ENCODE data around the gene ACD.

Gene ACD

GRCh38 chr16:67675999-67676398 lies 15.9 kb upstream of the ACD start:
- no peak for DNase-seq (ENCODE audit: low spot score)

- DNase-seq (ENCODE audit: low spot score): no peak
These were observed 15.5 kb upstream of the ACD start for GRCh38 chr16:67675579-67675935.

DNA sequence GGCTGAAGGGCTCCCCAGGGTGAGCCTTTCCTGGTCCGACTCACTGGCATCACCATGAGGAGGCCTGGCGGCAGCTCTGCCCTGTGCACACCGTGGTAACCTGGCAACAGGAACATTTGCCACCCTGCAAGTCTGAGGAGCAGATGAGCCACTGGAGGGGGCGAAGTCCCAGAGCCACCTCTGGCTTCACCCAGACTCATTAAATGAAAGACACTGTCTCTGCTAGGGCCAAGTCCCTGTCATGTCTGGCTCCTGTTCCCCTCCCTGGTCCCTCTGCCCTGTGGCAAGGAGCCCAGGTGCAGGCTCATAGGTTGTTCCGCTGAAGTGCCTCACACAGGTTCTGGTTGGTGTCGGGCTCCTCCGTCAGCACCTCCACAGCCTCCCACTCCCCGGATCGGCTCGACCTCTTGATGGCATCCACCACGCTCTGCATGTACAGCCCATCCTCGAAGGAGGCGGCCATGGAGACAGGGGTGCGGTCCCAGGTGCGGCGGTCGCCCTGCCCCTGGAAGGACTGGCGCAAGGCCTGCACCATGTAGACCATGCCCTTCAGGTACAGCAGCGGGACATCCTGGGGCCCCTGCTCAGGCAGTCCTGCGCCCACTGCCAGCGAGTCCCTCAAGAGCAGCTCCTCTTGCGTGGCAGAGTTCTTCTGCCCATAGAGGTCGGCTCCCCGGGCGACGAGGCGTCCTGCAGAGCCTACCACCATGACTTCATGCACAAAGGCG lies 15.0 kb upstream of the ACD start:
- no peak for DNase-seq (ENCODE audit: low spot score)

DNA sequence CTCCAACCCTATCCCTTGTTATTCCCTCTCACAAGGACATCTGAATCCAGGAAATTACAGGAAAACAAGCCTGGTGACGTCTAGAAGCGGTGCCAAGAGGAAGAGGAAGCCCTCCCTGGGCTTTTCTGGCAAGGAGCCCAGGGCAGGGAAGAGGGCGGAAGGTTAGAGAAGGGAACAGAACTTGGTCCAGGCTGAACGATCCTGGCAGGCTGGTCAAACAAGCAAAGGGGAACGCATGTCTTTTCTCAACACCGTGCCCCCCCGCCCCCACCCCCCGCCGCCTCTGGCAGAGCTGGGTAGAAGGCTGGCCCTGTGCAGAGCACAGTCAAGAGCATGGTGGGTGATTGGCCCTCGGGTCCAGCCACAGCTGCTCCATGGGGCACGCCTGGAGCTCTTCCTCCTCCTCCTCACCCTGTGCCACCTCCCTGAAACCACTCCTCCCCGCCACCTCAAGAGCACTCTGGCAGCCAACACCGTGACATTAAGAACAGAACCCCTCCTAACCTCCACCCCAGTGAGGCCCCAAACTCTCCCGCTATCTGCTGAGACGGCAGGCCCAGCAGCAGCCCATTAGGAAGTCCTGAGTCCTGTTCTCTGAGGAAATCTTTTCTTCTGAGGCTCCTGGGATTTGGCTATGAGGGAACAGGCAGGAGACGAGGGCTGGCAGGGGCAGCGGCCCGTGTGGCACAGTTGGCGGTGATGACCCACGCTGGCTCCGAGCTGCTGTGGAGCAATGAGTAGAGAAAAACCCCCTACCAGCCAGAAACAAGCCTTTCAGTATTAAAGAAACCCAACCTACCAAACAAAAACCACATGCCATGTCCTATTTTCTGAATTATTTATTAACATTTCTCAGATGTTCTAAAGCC lies 13.9 kb upstream of the ACD start:
- DNase-seq (ENCODE audit: low spot score): peak; percentile 8

DNA sequence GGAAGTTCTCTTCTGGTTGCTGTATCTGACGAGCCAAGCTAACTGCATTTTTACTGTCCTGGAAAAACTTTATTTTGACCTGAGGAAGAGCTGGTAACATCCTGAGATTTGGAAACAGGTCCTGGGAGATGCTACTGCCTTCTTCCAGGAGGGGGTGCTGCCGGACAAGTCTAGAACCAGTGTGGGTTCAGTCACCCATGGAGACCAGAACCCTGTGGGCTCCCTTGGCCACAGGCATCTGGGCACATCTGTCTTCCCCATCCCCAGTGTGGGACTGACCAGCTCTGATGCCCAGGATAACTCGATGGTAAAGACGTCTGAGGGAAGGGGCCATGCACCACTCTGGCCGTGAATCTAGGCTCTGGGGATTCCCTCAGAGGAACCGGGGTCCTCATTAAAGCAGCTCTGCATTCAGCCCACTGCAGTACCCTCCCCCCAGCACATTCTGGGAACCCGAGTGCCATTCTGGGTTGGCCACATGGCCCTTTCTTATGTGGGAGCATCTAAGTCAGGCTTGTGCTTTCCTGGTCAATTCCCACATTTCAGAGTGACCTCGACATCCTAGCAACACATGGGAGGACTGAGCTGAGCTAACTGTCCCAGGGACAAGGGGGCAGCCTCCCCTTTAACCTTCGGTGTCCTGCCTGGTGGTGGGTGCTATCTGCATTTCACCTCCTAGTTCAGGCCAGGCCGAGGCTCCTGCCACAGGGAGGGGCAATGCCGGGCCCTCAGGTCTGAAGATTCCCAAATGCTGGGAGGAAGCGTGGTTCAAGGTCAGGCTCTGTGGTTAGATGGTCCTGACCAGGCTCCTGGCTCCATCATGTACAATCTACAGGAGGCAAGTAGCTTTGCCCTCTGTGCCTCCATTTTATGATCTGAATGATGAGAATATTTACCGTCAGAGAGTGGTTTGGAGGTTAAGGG lies 12.9 kb upstream of the ACD start:
- peak; percentile 90 for DNase-seq (ENCODE audit: low spot score)

DNA sequence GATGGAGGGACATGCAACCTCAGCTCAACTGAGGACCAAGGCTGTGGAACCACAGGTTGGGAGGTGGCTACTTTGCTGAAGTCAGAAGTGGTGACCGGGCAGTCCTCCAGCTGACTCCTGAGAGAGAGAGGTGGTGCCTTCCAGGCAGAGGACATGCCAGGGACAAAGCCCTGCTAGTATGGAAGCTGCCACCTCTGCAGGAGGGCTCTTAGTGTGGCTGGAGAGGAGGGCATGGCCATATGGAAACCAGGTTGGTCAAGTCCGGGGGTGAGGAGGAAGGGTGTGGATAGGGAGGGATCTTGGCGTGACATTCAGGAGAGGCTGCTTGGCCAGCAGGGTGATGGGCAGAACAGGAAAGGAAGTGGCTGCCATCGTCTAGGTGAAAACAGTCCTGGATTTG lies 12.2 kb upstream of the ACD start:
- no peak for DNase-seq (ENCODE audit: low spot score)

DNA sequence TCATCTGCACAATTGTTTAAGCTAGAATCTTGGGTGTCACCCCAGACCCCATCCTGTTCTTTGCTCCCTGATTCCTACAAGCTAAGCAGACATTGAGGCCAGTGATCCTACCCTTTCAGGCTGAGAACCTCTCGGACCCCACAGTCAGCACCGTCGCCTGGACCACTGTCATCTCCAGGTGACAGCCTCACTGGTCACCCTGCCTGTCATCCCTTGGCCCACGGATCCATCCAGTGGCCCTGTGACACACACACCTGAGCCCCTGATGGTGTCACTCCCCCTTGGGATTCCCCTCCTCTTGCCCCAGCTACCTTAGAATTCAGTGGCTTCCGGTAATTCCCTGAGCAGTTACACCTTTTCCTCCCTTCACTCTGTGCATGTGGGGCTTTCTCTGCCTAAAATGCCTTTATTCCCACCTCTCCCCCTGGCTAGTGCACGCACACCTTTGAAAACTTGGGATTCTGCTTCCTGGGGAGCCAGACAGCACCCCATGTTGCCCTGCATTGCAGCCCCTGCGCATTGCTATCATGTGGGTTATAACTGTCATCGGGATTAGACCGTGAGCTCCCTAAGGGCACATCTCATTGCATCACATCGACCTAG lies 9.5 kb upstream of the ACD start:
- DNase-seq (ENCODE audit: low spot score): no peak

- no peak for DNase-seq (ENCODE audit: low spot score)
These were observed 8.6 kb upstream of the ACD start for GRCh38 chr16:67668495-67669157.

- DNase-seq (ENCODE audit: low spot score): peak; percentile 99
These were observed 7.9 kb upstream of the ACD start for GRCh38 chr16:67667817-67668494.

DNA sequence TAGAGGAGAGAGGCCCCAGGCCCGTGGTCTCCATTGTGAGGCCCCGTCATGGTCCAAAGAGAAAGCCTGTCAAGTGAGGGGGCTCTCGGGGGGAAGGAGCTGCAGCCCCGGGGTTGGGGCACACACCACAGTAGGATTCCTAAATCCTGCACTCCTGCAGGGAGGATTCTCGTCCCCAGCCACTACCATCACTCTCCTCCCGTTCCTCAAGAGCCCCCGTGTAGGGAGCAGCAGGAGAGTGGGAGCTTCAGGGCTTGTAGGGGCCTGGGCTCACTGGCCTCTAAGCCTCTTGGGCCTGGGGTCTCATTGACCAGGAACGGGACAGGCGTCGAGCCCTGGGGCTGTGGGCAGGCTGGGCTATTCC lies 7.4 kb upstream of the ACD start:
- DNase-seq (ENCODE audit: low spot score): no peak

- DNase-seq (ENCODE audit: low spot score): peak; percentile 94
These were observed 6.7 kb upstream of the ACD start, which contains the start of the genes C16orf86 and ENKD1 for GRCh38 chr16:67666559-67667452. Gene C16orf86, plus strand, starts transcription at chr16:67666814. Its CDS starts 157 bp downstream, at chr16:67666971. Gene ENKD1, minus strand, starts transcription at chr16:67666750. Its CDS starts 308 bp downstream, at chr16:67666442.

GRCh38 chr16:67666032-67666551 lies 6.0 kb upstream of the ACD start:
- no peak for DNase-seq (ENCODE audit: low spot score)

DNA sequence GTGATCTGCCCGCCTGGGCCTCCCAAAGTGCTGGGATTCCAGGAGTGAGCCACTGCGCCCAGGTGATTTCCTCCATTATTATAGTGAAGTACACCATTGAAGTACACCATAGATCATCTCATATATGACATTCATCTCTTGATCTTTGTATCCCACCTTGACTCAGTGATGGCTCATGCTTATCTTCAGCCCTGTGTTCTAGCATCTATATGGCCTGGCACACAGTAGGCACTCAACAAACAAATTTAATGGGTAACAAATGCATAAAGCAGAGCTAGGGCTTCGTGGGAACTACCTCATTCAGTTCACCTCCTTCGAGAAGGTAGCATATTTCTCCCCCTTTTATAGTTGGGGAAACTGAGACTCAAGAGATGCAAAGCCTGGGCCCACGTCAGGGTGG lies 5.5 kb upstream of the ACD start:
- no peak for DNase-seq (ENCODE audit: low spot score)

DNA sequence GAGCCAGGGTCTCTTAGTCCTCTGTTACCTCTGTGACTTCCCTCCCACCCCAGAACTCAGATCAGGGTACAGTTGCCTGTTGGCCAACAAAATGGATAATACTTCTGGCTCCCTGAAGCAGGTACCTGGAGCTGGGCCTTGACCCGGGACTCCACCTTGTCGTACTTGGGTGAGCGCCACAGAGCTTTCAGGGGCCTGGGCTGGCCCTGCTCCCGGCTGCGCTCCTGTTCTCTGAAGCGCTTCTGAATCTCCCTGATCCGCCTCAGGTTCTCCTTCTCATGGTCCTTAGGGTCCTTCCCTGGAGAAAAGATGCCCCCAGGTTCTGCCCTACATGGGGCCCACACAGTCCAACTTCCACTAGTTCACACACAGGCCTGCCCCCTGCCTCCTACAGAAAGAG lies 4.8 kb upstream of the ACD start:
- no peak for DNase-seq (ENCODE audit: low spot score)

GRCh38 chr16:67664258-67664657 lies 4.2 kb upstream of the ACD start:
- DNase-seq (ENCODE audit: low spot score): no peak

DNA sequence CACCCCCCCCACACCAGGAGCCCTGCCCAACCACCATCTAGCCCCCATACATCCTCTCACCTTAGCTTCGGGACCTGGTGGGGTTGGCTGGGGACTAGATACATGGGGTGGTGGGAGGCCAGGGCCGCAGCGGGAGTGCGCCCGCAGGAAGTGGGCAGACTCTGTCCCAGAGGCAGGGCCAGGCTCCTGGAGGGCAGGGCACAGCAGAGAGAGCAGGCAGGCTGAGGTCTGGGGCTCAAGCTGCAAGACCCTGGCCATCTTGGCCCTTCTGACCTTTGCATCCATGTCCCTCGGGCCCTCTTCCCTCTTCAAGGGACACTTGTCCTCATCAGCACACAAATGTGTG lies 3.8 kb upstream of the ACD start:
- no peak for DNase-seq (ENCODE audit: low spot score)

DNA sequence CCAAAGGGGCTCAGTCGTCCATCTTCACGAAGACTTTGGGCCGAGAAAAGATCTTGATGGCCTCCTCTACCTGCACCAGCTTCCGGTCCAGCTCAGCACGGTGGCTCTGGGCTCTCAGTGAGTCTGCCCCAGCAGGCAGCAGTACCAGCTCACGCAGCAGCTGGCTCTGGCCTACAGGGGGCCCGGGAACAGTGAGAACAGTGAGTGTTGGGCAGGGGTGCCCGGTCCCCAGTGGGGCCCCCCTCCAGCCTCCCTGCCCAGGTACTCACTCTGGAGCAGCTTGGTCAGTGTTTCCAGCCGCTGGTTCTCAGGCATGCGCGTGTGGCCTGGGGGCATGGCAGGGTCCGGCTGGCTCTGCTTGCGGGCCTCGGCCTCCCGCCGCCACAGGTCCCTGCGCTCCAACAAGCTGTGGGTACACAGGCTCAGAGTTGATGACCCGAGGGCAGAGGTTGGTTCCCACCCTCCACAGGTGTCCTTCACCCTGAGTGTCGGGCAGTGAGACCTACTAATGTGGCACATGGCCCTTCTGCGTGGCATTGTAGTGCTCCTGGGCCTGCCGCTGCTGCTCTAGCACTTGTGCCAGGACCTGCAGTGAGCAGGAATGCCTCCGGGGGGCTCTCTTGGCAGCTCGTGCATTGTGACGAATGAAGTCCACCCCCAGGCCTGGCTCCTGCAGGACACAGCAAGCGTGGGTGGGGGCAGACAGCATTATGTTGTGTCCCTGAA lies 3.3 kb upstream of the ACD start:
- DNase-seq (ENCODE audit: low spot score): no peak

DNA sequence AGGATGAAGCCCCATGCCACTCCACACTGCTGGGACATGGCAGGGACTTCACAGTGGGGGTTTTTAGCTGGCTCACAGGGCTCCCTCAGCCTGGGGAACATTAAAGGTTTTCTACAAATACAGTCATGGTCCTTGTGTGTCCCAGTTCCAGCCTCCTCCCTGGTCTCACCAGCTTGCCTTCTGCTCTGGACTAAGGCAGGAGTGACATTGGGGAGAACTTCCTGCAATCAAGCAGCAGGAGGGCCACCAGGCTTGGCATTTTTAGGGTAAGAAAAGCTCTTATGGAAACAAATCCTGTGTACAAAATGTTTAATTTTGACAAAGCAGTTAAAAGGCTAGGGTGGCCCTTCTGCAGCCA lies 2.6 kb upstream of the ACD start:
- no peak for DNase-seq (ENCODE audit: low spot score)
